Neural progenitor cell (in vitro differentiated cells): ENCODE measurements around the gene NT5DC3. TPM values are rescaled to one million over a fixed set of nuclear protein-coding genes. Genes with fewer than 3 reads are reported as not detected.
A peak's percentile ranks its signal among the peaks of the same experiment; 100 is the strongest.

ENCODE experiments used
- DNase-seq: peaks from one replicate; pipeline ENCODE4 v3.0.0-alpha.2; 2016; ENCODE audit warnings: low spot score
- H2AFZ ChIP-seq: fragments of 200-600 bp; sonication (generic); replicated peaks from 2 replicates; pipeline ENCODE4 v1.6.1; 2016; ENCODE audit warnings: antibody characterized with exemption
- H3F3A ChIP-seq: fragments of 200-600 bp; sonication (generic); 2 replicates; pipeline ENCODE4 v1.6.1; 2016; ENCODE audit warnings: antibody characterized with exemption, low read depth
- H3K27ac ChIP-seq: fragments of 200-600 bp; sonication (generic); 2 replicates; pipeline ENCODE4 v1.5.1; 2016; ENCODE audit warnings: mild to moderate bottlenecking
- H3K27me3 ChIP-seq: fragments of 200-600 bp; sonication (generic); 2 replicates; pipeline ENCODE4 v1.6.1; 2016; ENCODE audit warnings: mild to moderate bottlenecking, moderate library complexity
- H3K36me3 ChIP-seq: fragments of 200-600 bp; sonication (generic); 2 replicates; pipeline ENCODE4 v1.5.1; 2016
- H3K4me1 ChIP-seq: fragments of 200-600 bp; sonication (generic); 2 replicates; pipeline ENCODE4 v1.6.1; 2016; ENCODE audit warnings: mixed run types
- H3K4me2 ChIP-seq: fragments of 200-600 bp; sonication (generic); 2 replicates; pipeline ENCODE4 v1.6.1; 2016
- H3K4me3 ChIP-seq: fragments of 200-600 bp; sonication (generic); 2 replicates; pipeline ENCODE4 v1.5.1; 2016
- H3K79me2 ChIP-seq: fragments of 200-600 bp; sonication (generic); 2 replicates; pipeline ENCODE4 v1.6.1; 2016; ENCODE audit warnings: low read depth
- H3K9ac ChIP-seq: fragments of 200-600 bp; sonication (generic); 2 replicates; pipeline ENCODE4 v1.6.1; 2016
- H3K9me3 ChIP-seq: fragments of 200-600 bp; sonication (generic); 2 replicates; pipeline ENCODE4 v1.5.1; 2016; ENCODE audit warnings: low read depth
- H4K20me1 ChIP-seq: fragments of 200-600 bp; sonication (generic); 2 replicates; pipeline ENCODE4 v1.6.1; 2016; ENCODE audit warnings: low read depth
- H3K27ac Mint-ChIP-seq: 3 replicates; pipeline ENCODE4 v1.8.0; 2021; ENCODE audit warnings: mixed read lengths
- H3K27me3 Mint-ChIP-seq: 2 replicates; pipeline ENCODE4 v1.8.0; 2022; ENCODE audit warnings: low read depth, mild to moderate bottlenecking, inconsistent platforms, moderate library complexity, mixed read lengths; ENCODE audit not compliant: insufficient read depth
- H3K36me3 Mint-ChIP-seq: 3 replicates; pipeline ENCODE4 v1.8.0; 2021; ENCODE audit warnings: mixed read lengths
- H3K4me1 Mint-ChIP-seq: 3 replicates; pipeline ENCODE4 v1.8.0; 2021; ENCODE audit warnings: mixed read lengths
- H3K4me3 Mint-ChIP-seq: 3 replicates; pipeline ENCODE4 v1.8.0; 2021; ENCODE audit warnings: mild to moderate bottlenecking, moderate library complexity, mixed read lengths
- H3K9me3 Mint-ChIP-seq: 3 replicates; pipeline ENCODE4 v1.8.0; 2020; ENCODE audit warnings: mixed read lengths
- EZH2 ChIP-seq: fragments of 200-600 bp; sonication (generic); IDR thresholded peaks from 2 replicates; pipeline ENCODE4 v1.6.1; 2017; ENCODE audit warnings: antibody characterized with exemption, mild to moderate bottlenecking, moderate library complexity
- EZH2phosphoT487 ChIP-seq: fragments of 200-600 bp; sonication (generic); IDR thresholded peaks from 2 replicates; pipeline ENCODE4 v1.6.1; 2017; ENCODE audit warnings: antibody characterized with exemption
- total RNA-seq: library from RNA; depleted of rRNA; stranded (reverse); fragments of >200 nt; gene quantifications from 2 replicates; pipeline ENCODE4 v1.2.3, GENCODE V29; 2015; ENCODE audit warnings: low replicate concordance
- TF ChIP-seq, protein P1 (sequence below): fragments of 200-600 bp; sonication (generic); IDR thresholded peaks from 2 replicates; pipeline ENCODE4 v1.5.1; 2017; ENCODE audit warnings: antibody characterized with exemption, mild to moderate bottlenecking

NT5DC3 gene
- total RNA-seq, 1 donor from 2014 or later, result 3.1 TPM

GRCh38 chr12:103782399-103782798 lies 58.6 kb downstream of the NT5DC3 start:
- Histone ChIP-seq H3K27ac (no peak overlapping the region), H3F3A (no peaks in the 10 kb centered on the region), H3K27me3 (no peaks in the 10 kb centered on the region), H3K4me2 (no peak overlapping the region), H3K79me2 (no peaks in the 10 kb centered on the region), H3K9me3 (no peaks in the 10 kb centered on the region), H2AFZ (no peak overlapping the region), H4K20me1 (no peaks in the 10 kb centered on the region), H3K4me1 (no peaks in the 10 kb centered on the region), H3K4me3 (no peak overlapping the region), H3K9ac (no peak overlapping the region), H3K36me3 (no peaks in the 10 kb centered on the region)
- Mint-ChIP-seq H3K36me3 (peaks cover 23% of the 10 kb centered on the region), H3K4me1 (peaks cover 2% of the 10 kb centered on the region), H3K27me3 (no peaks in the 10 kb centered on the region), H3K4me3 (no peak overlapping the region), H3K9me3 (no peaks in the 10 kb centered on the region), H3K27ac (no peak overlapping the region)
- TF ChIP-seq, protein P1, sequence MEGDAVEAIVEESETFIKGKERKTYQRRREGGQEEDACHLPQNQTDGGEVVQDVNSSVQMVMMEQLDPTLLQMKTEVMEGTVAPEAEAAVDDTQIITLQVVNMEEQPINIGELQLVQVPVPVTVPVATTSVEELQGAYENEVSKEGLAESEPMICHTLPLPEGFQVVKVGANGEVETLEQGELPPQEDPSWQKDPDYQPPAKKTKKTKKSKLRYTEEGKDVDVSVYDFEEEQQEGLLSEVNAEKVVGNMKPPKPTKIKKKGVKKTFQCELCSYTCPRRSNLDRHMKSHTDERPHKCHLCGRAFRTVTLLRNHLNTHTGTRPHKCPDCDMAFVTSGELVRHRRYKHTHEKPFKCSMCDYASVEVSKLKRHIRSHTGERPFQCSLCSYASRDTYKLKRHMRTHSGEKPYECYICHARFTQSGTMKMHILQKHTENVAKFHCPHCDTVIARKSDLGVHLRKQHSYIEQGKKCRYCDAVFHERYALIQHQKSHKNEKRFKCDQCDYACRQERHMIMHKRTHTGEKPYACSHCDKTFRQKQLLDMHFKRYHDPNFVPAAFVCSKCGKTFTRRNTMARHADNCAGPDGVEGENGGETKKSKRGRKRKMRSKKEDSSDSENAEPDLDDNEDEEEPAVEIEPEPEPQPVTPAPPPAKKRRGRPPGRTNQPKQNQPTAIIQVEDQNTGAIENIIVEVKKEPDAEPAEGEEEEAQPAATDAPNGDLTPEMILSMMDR, result no peak
- no peak for TF ChIP-seq EZH2
- no peak for TF ChIP-seq EZH2phosphoT487
- no peak for DNase-seq

DNA sequence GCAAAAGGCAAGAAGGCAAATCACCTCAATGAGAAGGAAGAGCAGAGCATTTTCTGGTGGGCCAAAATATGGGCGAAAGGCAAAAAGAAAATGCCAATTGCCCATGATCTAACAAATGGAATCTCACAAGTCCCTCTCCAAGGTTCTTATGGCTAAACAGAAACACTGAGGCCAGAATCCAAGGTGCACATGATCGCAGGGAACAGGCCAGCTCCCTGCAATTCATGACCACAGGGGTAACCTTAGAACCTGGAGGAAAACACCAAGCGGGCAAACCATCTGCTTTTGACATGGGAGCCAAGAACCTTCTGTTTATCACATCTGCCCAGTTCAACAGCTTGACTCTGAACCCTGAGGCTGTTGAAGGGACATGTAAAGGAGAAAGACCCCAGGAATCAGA lies 60.0 kb downstream of the NT5DC3 start:
- Histone ChIP-seq H3F3A (no peaks in the 10 kb centered on the region), H3K9ac (no peak overlapping the region), H3K9me3 (no peaks in the 10 kb centered on the region), H4K20me1 (no peaks in the 10 kb centered on the region), H3K4me3 (no peak overlapping the region), H2AFZ (no peak overlapping the region), H3K4me2 (no peak overlapping the region), H3K36me3 (no peaks in the 10 kb centered on the region), H3K27me3 (no peaks in the 10 kb centered on the region), H3K79me2 (no peaks in the 10 kb centered on the region), H3K4me1 (no peaks in the 10 kb centered on the region), H3K27ac (no peak overlapping the region)
- no peak overlapping the region for H3K27ac Mint-ChIP-seq
- no peak for DNase-seq
- peaks cover 28% of the 10 kb centered on the region for H3K36me3 Mint-ChIP-seq
- H3K4me3 Mint-ChIP-seq, result no peak overlapping the region
- H3K27me3 Mint-ChIP-seq, result no peaks in the 10 kb centered on the region
- H3K4me1 Mint-ChIP-seq, result peaks cover 2% of the 10 kb centered on the region
- TF ChIP-seq EZH2 (no peak), EZH2phosphoT487 (no peak)
- TF ChIP-seq, protein P1, result no peak
- no peaks in the 10 kb centered on the region for H3K9me3 Mint-ChIP-seq

- H3K4me3 ChIP-seq, result no peak overlapping the region
- H3K9ac ChIP-seq, result no peak overlapping the region
- Mint-ChIP-seq H3K4me1 (peaks cover 2% of the 10 kb centered on the region), H3K9me3 (no peaks in the 10 kb centered on the region), H3K36me3 (peaks cover 30% of the 10 kb centered on the region), H3K27me3 (no peaks in the 10 kb centered on the region), H3K4me3 (no peak overlapping the region), H3K27ac (peak overlapping the region; percentile 51)
- H3K27me3 ChIP-seq, result no peaks in the 10 kb centered on the region
- H3K27ac ChIP-seq, result no peak overlapping the region
- no peaks in the 10 kb centered on the region for H3K36me3 ChIP-seq
- no peak overlapping the region for H2AFZ ChIP-seq
- H3K79me2 ChIP-seq, result no peaks in the 10 kb centered on the region
- no peaks in the 10 kb centered on the region for H3K9me3 ChIP-seq
- TF ChIP-seq, protein P1, result no peak
- TF ChIP-seq EZH2 (no peak), EZH2phosphoT487 (no peak)
- no peak overlapping the region for H3K4me2 ChIP-seq
- no peak for DNase-seq
- H3K4me1 ChIP-seq, result no peaks in the 10 kb centered on the region
- no peaks in the 10 kb centered on the region for H4K20me1 ChIP-seq
- no peaks in the 10 kb centered on the region for H3F3A ChIP-seq
Observed at GRCh38 chr12:103780093-103780440, 61.0 kb downstream of the NT5DC3 start.
